ENCODE results near the gene PCDHGA9.
"Not testable (repeated sequence)": the region's sequence is repeated elsewhere in the genome, so short reads cannot be mapped to it uniquely, and the experiment has no call there.

The PCDHGA9 gene

DNA sequence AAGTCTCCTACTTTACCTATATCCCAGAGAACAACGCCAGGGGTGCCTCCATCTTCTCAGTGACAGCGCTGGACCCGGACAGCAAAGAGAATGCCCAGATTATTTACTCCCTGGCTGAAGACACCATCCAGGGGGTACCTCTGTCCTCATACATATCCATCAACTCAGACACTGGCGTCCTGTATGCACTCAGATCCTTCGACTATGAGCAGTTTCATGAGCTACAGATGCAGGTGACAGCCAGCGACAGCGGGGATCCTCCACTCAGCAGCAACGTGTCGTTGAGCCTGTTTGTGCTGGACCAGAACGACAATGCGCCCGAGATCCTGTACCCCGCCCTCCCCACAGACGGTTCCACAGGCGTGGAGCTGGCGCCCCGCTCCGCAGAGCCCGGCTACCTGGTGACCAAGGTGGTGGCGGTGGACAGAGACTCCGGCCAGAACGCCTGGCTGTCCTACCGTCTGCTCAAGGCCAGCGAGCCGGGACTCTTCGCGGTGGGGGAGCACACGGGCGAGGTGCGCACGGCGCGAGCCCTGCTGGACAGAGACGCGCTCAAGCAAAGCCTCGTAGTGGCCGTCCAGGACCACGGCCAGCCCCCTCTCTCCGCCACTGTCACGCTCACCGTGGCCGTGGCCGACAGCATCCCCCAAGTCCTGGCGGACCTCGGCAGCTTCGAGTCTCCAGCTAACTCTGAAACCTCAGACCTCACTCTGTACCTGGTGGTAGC lies 12.1 kb downstream of the PCDHGA9 start:
- not testable (repeated sequence) for DNase-seq

GRCh38 chr5:141415275-141415618 lies 12.7 kb downstream of the PCDHGA9 start:
- not testable (repeated sequence) for DNase-seq

- not testable (repeated sequence) for DNase-seq
These were observed 15.1 kb downstream of the PCDHGA9 start, which contains the start of gene PCDHGB7 for GRCh38 chr5:141417494-141418172. Gene PCDHGB7, plus strand, starts transcription at chr5:141417677. Its CDS starts 183 bp downstream, at chr5:141417860.

- no peak for DNase-seq
These were observed 16.7 kb downstream of the PCDHGA9 start for GRCh38 chr5:141419074-141419880.

GRCh38 chr5:141420855-141421488 lies 18.4 kb downstream of the PCDHGA9 start, which contains the start of gene PCDHGA11:
Gene PCDHGA11, plus strand, starts transcription at chr5:141421051. Its CDS starts 177 bp downstream, at chr5:141421228.
- no peak for DNase-seq

- DNase-seq = no peak
These were observed 18.9 kb downstream of the PCDHGA9 start for GRCh38 chr5:141421489-141421855.

DNA sequence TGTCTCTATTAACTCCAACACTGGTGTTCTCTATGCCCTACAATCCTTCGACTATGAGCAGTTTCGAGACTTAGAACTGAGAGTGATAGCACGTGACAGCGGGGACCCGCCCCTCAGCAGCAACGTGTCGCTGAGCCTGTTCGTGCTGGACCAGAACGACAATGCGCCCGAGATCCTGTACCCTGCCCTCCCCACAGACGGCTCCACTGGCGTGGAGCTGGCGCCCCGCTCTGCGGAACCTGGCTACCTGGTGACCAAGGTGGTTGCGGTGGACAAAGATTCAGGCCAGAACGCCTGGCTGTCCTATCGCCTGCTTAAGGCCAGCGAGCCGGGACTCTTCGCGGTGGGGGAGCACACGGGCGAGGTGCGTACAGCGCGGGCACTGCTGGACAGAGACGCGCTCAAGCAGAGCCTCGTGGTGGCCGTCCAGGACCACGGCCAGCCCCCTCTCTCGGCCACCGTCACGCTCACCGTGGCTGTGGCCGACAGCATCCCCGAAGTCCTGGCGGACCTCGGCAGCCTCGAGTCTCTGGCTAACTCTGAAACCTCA lies 20.2 kb downstream of the PCDHGA9 start:
- DNase-seq = no peak

DNA sequence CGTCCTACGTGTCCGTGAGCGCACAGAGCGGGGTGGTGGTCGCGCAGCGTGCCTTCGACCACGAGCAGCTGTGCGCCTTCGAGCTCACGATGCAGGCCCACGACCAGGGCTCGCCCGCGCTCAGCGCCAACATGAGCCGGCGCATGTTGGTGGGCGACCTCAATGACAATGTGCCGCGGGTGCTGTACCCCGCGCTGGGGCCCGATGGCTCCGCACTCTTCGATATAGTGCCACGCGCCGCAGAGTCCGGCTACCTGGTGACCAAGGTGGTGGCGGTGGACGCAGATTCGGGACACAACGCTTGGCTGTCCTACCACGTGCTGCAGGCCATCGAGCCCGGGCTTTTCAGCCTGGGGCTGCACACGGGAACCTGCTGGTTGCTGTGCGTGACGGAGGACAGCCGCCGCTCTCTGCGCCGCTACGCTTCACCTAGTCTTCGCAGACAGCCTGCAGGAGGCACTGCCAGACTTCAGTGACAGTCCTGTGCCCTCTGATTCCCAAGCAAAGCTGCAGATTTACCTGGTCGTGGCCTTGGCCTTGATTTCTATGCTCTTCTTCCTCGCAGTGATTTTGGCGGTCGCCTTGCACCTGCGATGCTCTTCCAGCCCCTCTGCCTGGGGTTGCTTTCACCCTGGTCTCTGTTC lies 25.3 kb downstream of the PCDHGA9 start:
- DNase-seq = no peak

DNA sequence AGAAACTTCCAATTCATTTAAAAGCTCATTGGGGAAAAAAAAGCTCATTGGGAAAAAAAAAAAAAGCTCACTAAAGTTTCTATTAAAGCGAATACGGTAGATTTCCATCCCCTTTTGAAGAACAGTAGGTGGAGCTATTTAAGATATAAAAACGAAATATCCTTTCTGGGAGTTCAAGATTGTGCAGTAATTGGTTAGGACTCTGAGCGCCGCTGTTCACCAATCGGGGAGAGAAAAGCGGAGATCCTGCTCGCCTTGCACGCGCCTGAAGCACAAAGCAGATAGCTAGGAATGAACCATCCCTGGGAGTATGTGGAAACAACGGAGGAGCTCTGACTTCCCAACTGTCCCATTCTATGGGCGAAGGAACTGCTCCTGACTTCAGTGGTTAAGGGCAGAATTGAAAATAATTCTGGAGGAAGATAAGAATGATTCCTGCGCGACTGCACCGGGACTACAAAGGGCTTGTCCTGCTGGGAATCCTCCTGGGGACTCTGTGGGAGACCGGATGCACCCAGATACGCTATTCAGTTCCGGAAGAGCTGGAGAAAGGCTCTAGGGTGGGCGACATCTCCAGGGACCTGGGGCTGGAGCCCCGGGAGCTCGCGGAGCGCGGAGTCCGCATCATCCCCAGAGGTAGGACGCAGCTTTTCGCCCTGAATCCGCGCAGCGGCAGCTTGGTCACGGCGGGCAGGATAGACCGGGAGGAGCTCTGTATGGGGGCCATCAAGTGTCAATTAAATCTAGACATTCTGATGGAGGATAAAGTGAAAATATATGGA lies 27.9 kb downstream of the PCDHGA9 start, which contains the start of gene PCDHGA12:
PCDHGA12 (plus strand) TSS at position 176 of the 782 bp plus-strand sequence; CDS start at position 429, 253 bp downstream.
- no peak for DNase-seq

DNA sequence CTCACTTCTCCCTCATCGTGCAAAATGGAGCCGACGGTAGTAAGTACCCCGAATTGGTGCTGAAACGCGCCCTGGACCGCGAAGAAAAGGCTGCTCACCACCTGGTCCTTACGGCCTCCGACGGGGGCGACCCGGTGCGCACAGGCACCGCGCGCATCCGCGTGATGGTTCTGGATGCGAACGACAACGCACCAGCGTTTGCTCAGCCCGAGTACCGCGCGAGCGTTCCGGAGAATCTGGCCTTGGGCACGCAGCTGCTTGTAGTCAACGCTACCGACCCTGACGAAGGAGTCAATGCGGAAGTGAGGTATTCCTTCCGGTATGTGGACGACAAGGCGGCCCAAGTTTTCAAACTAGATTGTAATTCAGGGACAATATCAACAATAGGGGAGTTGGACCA lies 28.7 kb downstream of the PCDHGA9 start:
- no peak for DNase-seq

- not testable (repeated sequence) for DNase-seq
These were observed 29.7 kb downstream of the PCDHGA9 start for GRCh38 chr5:141432308-141432707.

DNA sequence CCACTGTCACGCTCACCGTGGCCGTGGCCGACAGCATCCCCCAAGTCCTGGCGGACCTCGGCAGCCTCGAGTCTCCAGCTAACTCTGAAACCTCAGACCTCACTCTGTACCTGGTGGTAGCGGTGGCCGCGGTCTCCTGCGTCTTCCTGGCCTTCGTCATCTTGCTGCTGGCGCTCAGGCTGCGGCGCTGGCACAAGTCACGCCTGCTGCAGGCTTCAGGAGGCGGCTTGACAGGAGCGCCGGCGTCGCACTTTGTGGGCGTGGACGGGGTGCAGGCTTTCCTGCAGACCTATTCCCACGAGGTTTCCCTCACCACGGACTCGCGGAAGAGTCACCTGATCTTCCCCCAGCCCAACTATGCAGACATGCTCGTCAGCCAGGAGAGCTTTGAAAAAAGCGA lies 30.1 kb downstream of the PCDHGA9 start:
- not testable (repeated sequence) for DNase-seq

DNA sequence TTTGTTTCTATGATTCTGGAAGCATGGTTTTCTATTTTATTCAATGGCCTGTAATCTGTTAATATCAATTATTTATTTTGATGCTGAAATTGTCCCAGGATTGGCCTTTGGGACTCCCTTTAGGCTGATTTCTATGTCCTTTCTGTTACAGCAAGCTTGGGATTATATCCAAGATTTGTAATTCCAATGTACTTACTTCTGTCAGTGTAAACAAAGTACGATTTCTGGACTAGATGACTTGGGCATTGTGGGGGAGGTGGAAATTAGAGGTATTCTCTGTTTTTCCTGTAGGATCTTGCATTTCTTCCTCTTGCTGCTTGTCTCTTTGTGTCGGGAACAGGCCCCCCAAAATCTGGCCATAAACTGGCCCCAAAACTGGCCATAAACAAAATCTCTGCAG lies 31.4 kb downstream of the PCDHGA9 start:
- DNase-seq = no peak

- no peak for DNase-seq
These were observed 34.6 kb downstream of the PCDHGA9 start for GRCh38 chr5:141437221-141437620.

- DNase-seq = no peak
These were observed 37.0 kb downstream of the PCDHGA9 start for GRCh38 chr5:141439411-141440141.

DNA sequence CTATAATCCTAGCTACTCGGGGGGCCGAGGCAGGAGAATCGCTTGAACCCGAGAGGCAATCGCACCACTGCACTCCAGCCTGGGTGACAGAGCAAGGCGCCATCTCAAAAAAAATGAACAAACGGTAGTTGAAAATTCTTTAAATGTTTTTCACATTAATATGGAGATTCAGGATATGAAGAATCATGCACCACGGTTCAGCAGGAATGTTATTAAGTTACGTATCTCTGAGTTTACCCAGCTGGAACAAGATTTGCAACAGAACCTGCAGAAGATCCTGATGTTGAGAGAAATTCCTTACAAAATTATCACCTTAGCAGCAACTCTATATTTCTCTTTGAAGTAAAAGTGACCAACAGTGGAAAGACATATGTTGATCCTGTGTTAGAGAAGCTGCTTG lies 37.8 kb downstream of the PCDHGA9 start:
- no peak for DNase-seq

GRCh38 chr5:141441571-141442170 lies 39.1 kb downstream of the PCDHGA9 start:
- DNase-seq = no peak

Measured in NCI-H2227 treated with DMSO at 0.1 percent for 48 hours (cell line).